Measurements from ENCODE around the gene COX4I1.
"Not testable (repeated sequence)": the region's sequence is repeated elsewhere in the genome, so short reads cannot be mapped to it uniquely, and the experiment has no call there.

The COX4I1 gene

GRCh38 chr16:85812031-85812807 is 12.7 kb downstream of the COX4I1 start:
- no CpG with 5 or more reads among the region's 37 CpGs for WGBS (ENCODE audit: extremely low coverage, insufficient coverage, insufficient read length)
- no peaks in the 10 kb centered on the region for H3K79me1 ChIP-seq (ENCODE audit: low read length)
- H3K4me1 ChIP-seq (ENCODE audit: control insufficient read depth in 1 of 2, insufficient read depth in 2 of 2, low read length in 2 of 2), result no peaks in the 10 kb centered on the region

GRCh38 chr16:85812811-85813700 is 13.6 kb downstream of the COX4I1 start:
- Histone ChIP-seq H3K27me3 (ENCODE audit: insufficient read depth, low read length) (no peaks in the 10 kb centered on the region), H3K27ac (ENCODE audit: low read depth, low read length) (no peak overlapping the region), H3K9me3 (ENCODE audit: insufficient read depth, low read depth, low read length) (no peaks in the 10 kb centered on the region), H4K91ac (ENCODE audit: low read depth, low read length) (no peak overlapping the region), H3K4me2 (ENCODE audit: low read length) (no peak overlapping the region), H3K9ac (ENCODE audit: low read length) (no peak overlapping the region), H3K23ac (ENCODE audit: low read length) (no peak overlapping the region), H3K36me3 (ENCODE audit: control insufficient read depth in 1 of 2, insufficient read depth in 2 of 2, low read length in 2 of 2) (no peaks in the 10 kb centered on the region), H3K18ac (ENCODE audit: low read length) (no peak overlapping the region), H4K8ac (ENCODE audit: low read depth, low read length) (no peak overlapping the region), H3K79me2 (ENCODE audit: control insufficient read depth, insufficient read depth, low read length, poor library complexity) (no peaks in the 10 kb centered on the region), H2BK12ac (ENCODE audit: low read length) (no peak overlapping the region), H4K12ac (ENCODE audit: low read depth, low read length) (no peak overlapping the region), H2AFZ (ENCODE audit: insufficient read depth, low read length, poor library complexity) (no peak overlapping the region), H2AK5ac (ENCODE audit: low read length) (no peak overlapping the region), H3K79me1 (ENCODE audit: low read length) (no peaks in the 10 kb centered on the region), H2BK120ac (ENCODE audit: insufficient read depth, low read length, poor library complexity) (no peak overlapping the region), H3K4ac (ENCODE audit: low read depth, low read length) (no peak overlapping the region), H2BK5ac (ENCODE audit: low read depth, low read length, poor library complexity) (no peak overlapping the region), H3K4me3 (ENCODE audit: low read depth, low read length) (no peak overlapping the region), H3K4me1 (ENCODE audit: control insufficient read depth in 1 of 2, insufficient read depth in 2 of 2, low read length in 2 of 2) (no peaks in the 10 kb centered on the region), H3K14ac (ENCODE audit: low read length) (no peak overlapping the region)
- WGBS (ENCODE audit: extremely low coverage, insufficient coverage, insufficient read length), result no CpG with 5 or more reads among the region's 20 CpGs
- DNase-seq, result no peak

More at GRCh38 chr16:85812031-85812807, 12.7 kb downstream of the COX4I1 start:
- Histone ChIP-seq H4K91ac (ENCODE audit: low read depth, low read length) (no peak overlapping the region), H2AK5ac (ENCODE audit: low read length) (no peak overlapping the region), H4K12ac (ENCODE audit: low read depth, low read length) (no peak overlapping the region), H3K9me3 (ENCODE audit: insufficient read depth, low read depth, low read length) (no peaks in the 10 kb centered on the region), H3K27ac (ENCODE audit: low read depth, low read length) (no peak overlapping the region), H3K9ac (ENCODE audit: low read length) (no peak overlapping the region), H3K4ac (ENCODE audit: low read depth, low read length) (no peak overlapping the region), H3K18ac (ENCODE audit: low read length) (no peak overlapping the region), H3K23ac (ENCODE audit: low read length) (no peak overlapping the region), H3K36me3 (ENCODE audit: control insufficient read depth in 1 of 2, insufficient read depth in 2 of 2, low read length in 2 of 2) (peaks cover 0 to 1% of the 10 kb centered on the region in 2 experiments), H2BK120ac (ENCODE audit: insufficient read depth, low read length, poor library complexity) (no peak overlapping the region), H2BK5ac (ENCODE audit: low read depth, low read length, poor library complexity) (no peak overlapping the region), H3K4me2 (ENCODE audit: low read length) (no peak overlapping the region), H2BK12ac (ENCODE audit: low read length) (no peak overlapping the region), H3K79me2 (ENCODE audit: control insufficient read depth, insufficient read depth, low read length, poor library complexity) (no peaks in the 10 kb centered on the region), H3K27me3 (ENCODE audit: insufficient read depth, low read length) (no peaks in the 10 kb centered on the region), H2AFZ (ENCODE audit: insufficient read depth, low read length, poor library complexity) (no peak overlapping the region), H3K4me3 (ENCODE audit: low read depth, low read length) (no peak overlapping the region), H3K14ac (ENCODE audit: low read length) (no peak overlapping the region), H4K8ac (ENCODE audit: low read depth, low read length) (no peak overlapping the region)
- no peak for DNase-seq

- Histone ChIP-seq H4K12ac (ENCODE audit: low read depth, low read length) (no peak overlapping the region), H3K18ac (ENCODE audit: low read length) (no peak overlapping the region), H2AFZ (ENCODE audit: insufficient read depth, low read length, poor library complexity) (no peak overlapping the region), H2BK5ac (ENCODE audit: low read depth, low read length, poor library complexity) (no peak overlapping the region), H3K79me1 (ENCODE audit: low read length) (no peaks in the 10 kb centered on the region), H3K36me3 (ENCODE audit: control insufficient read depth in 1 of 2, insufficient read depth in 2 of 2, low read length in 2 of 2) (no peaks in the 10 kb centered on the region), H3K79me2 (ENCODE audit: control insufficient read depth, insufficient read depth, low read length, poor library complexity) (no peaks in the 10 kb centered on the region), H3K27me3 (ENCODE audit: insufficient read depth, low read length) (no peaks in the 10 kb centered on the region), H4K91ac (ENCODE audit: low read depth, low read length) (no peak overlapping the region), H3K4me3 (ENCODE audit: low read depth, low read length) (no peak overlapping the region), H2AK5ac (ENCODE audit: low read length) (no peak overlapping the region), H3K4me2 (ENCODE audit: low read length) (no peak overlapping the region), H2BK120ac (ENCODE audit: insufficient read depth, low read length, poor library complexity) (no peak overlapping the region), H3K14ac (ENCODE audit: low read length) (no peak overlapping the region), H4K8ac (ENCODE audit: low read depth, low read length) (no peak overlapping the region), H3K9ac (ENCODE audit: low read length) (no peak overlapping the region), H3K4ac (ENCODE audit: low read depth, low read length) (no peak overlapping the region), H3K9me3 (ENCODE audit: insufficient read depth, low read depth, low read length) (peaks cover 1% of the 10 kb centered on the region), H3K4me1 (ENCODE audit: control insufficient read depth in 1 of 2, insufficient read depth in 2 of 2, low read length in 2 of 2) (no peaks in the 10 kb centered on the region), H3K27ac (ENCODE audit: low read depth, low read length) (no peak overlapping the region), H3K23ac (ENCODE audit: low read length) (no peak overlapping the region), H2BK12ac (ENCODE audit: low read length) (no peak overlapping the region)
- WGBS (ENCODE audit: extremely low coverage, insufficient coverage, insufficient read length), result no CpG with 5 or more reads among the region's 14 CpGs
- no peak for DNase-seq
These were observed 16.7 kb downstream of the COX4I1 start for GRCh38 chr16:85816159-85816558.

GRCh38 chr16:85817195-85817594 is 17.7 kb downstream of the COX4I1 start:
- not testable (repeated sequence) for H4K8ac ChIP-seq (ENCODE audit: low read depth, low read length); H2BK12ac ChIP-seq (ENCODE audit: low read length); H2BK5ac ChIP-seq (ENCODE audit: low read depth, low read length, poor library complexity); H3K27ac ChIP-seq (ENCODE audit: low read depth, low read length); H3K4me3 ChIP-seq (ENCODE audit: low read depth, low read length); H3K9ac ChIP-seq (ENCODE audit: low read length); H2BK120ac ChIP-seq (ENCODE audit: insufficient read depth, low read length, poor library complexity); H3K18ac ChIP-seq (ENCODE audit: low read length); H4K91ac ChIP-seq (ENCODE audit: low read depth, low read length); H3K14ac ChIP-seq (ENCODE audit: low read length); H2AFZ ChIP-seq (ENCODE audit: insufficient read depth, low read length, poor library complexity); H3K79me1 ChIP-seq (ENCODE audit: low read length); H3K23ac ChIP-seq (ENCODE audit: low read length); H4K12ac ChIP-seq (ENCODE audit: low read depth, low read length); H3K9me3 ChIP-seq (ENCODE audit: insufficient read depth, low read depth, low read length); H3K79me2 ChIP-seq (ENCODE audit: control insufficient read depth, insufficient read depth, low read length, poor library complexity); H3K4me2 ChIP-seq (ENCODE audit: low read length); H3K4me1 ChIP-seq (ENCODE audit: control insufficient read depth in 1 of 2, insufficient read depth in 2 of 2, low read length in 2 of 2); H3K36me3 ChIP-seq (ENCODE audit: control insufficient read depth in 1 of 2, insufficient read depth in 2 of 2, low read length in 2 of 2); DNase-seq; H3K4ac ChIP-seq (ENCODE audit: low read depth, low read length); H2AK5ac ChIP-seq (ENCODE audit: low read length); H3K27me3 ChIP-seq (ENCODE audit: insufficient read depth, low read length)
- no CpG with 5 or more reads among the region's 6 CpGs for WGBS (ENCODE audit: extremely low coverage, insufficient coverage, insufficient read length)
